PFSK-1 (cell line): ENCODE measurements around the gene ADAM19.

Experiments used
- FOXP2 ChIP-seq: optimal IDR thresholded peaks from 2 replicates; pipeline ENCODE3; 2011; ENCODE audit warnings: borderline replicate concordance, control low read depth, inconsistent platforms; ENCODE audit not compliant: insufficient read depth; ENCODE audit errors: extremely low read length, extremely low read depth
- POLR2AphosphoS5 ChIP-seq: IDR thresholded peaks from 2 replicates; pipeline ENCODE4 v1.6.1; 2012; ENCODE audit warnings: low read depth, mild to moderate bottlenecking, control low read depth, low read length, moderate library complexity
- SIN3A ChIP-seq: IDR thresholded peaks from 2 replicates; pipeline ENCODE4 v1.6.1; 2012; ENCODE audit warnings: mild to moderate bottlenecking, low read length, moderate library complexity, borderline replicate concordance; ENCODE audit not compliant: insufficient read depth
- TAF1 ChIP-seq: IDR thresholded peaks from 2 replicates; pipeline ENCODE4 v1.6.1; 2012; ENCODE audit warnings: low read length, control low read depth, borderline replicate concordance; ENCODE audit not compliant: insufficient read depth
- TF ChIP-seq, protein P1 (sequence below), 2 experiments: IDR thresholded peaks; 2 replicates each; pipeline versions ENCODE4 v1.6.1 to v1.8.0; 2011 to 2012; ENCODE audit warnings: low read depth in 2 of 2, low read length in 2 of 2, control low read depth in 1 of 2, inconsistent platforms in 1 of 2, mild to moderate bottlenecking in 1 of 2, moderate library complexity in 1 of 2; ENCODE audit not compliant: insufficient read depth in 1 of 2

Gene ADAM19

GRCh38 chr5:157463621-157464518 lies 111.7 kb downstream of the ADAM19 start:
- TF ChIP-seq POLR2AphosphoS5: no peak
- TF ChIP-seq FOXP2: no peak
- TF ChIP-seq, protein P1, sequence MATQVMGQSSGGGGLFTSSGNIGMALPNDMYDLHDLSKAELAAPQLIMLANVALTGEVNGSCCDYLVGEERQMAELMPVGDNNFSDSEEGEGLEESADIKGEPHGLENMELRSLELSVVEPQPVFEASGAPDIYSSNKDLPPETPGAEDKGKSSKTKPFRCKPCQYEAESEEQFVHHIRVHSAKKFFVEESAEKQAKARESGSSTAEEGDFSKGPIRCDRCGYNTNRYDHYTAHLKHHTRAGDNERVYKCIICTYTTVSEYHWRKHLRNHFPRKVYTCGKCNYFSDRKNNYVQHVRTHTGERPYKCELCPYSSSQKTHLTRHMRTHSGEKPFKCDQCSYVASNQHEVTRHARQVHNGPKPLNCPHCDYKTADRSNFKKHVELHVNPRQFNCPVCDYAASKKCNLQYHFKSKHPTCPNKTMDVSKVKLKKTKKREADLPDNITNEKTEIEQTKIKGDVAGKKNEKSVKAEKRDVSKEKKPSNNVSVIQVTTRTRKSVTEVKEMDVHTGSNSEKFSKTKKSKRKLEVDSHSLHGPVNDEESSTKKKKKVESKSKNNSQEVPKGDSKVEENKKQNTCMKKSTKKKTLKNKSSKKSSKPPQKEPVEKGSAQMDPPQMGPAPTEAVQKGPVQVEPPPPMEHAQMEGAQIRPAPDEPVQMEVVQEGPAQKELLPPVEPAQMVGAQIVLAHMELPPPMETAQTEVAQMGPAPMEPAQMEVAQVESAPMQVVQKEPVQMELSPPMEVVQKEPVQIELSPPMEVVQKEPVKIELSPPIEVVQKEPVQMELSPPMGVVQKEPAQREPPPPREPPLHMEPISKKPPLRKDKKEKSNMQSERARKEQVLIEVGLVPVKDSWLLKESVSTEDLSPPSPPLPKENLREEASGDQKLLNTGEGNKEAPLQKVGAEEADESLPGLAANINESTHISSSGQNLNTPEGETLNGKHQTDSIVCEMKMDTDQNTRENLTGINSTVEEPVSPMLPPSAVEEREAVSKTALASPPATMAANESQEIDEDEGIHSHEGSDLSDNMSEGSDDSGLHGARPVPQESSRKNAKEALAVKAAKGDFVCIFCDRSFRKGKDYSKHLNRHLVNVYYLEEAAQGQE (IDR thresholded peaks at IDR 0.05; ENCODE audit: insufficient read depth in 1 of 2, low read depth in 2 of 2, low read length in 2 of 2): no peak
- TF ChIP-seq TAF1: no peak
- TF ChIP-seq SIN3A: no peak

DNA sequence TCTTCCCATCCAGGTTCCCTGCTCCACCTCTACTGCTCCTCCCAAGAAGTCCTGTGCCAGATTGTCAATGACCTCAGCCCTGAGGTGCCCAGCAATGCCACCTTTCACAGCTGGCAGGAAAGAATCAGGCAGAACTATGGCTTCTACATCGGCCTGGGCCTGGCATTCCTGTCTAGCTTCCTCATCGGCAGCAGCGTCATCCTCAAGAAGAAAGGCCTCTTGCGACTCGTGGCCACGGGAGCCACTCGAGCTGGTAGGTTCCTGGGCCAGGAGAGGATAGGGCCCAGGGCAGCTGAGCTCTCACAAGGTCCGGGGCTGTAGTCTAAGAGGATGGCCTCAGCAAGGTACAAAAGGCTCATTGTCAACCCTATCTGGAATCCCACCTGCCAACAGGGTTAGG lies 112.5 kb downstream of the ADAM19 start:
- no peak for TF ChIP-seq TAF1
- TF ChIP-seq, protein P1 (IDR thresholded peaks at IDR 0.05; ENCODE audit: insufficient read depth in 1 of 2, low read depth in 2 of 2, low read length in 2 of 2): no peak
- no peak for TF ChIP-seq FOXP2
- TF ChIP-seq POLR2AphosphoS5: no peak
- no peak for TF ChIP-seq SIN3A

GRCh38 chr5:157460921-157461792 lies 114.4 kb downstream of the ADAM19 start:
- no peak for TF ChIP-seq SIN3A

DNA sequence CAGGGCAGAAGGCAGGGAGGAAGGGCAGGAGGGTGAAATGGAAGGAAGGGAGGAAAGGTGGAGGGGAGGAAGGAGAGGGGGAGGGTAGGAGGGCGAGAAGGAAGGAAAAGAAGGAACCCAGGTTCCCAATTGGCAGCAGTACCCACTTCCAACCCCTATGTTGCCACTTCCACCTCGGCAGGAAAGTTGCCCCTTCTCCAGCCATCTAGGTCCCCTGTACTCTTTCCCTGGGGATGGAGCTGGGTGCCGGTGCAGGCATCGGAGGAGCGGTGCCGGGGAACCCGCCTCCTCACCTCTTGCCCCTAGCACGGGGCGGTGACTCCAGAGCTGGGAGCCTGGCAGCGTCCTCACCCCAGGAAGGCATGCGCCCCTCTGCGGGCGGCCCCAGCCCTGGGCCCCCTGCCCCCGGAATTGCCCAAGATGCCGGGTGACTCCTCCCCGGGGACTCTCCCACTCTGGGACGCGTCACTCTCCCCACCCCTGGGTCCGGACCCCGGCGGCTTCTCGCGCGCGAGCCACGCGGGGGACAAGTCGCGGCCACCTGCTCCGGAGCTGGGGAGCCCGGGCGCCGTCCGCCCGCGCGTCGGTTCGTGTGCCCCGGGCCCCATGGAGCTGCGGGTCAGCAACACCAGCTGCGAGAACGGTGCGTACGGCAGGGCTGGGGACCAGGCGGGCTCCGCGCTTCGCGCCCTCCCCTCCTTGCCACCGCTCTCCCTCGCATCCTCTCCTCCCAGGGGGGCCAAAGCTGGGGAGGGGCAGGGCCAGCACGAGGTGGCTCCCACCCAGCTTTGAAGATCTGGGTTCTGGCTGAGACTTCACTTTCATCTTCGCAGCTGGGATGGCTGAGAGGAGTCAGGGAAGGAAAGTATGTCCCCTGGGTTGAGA lies 115.6 kb downstream of the ADAM19 start, which contains the start of gene NIPAL4:
NIPAL4 (plus strand) TSS at position 499 of the 885 bp plus-strand sequence; CDS start at position 607, 108 bp downstream.
- no peak for TF ChIP-seq TAF1
- TF ChIP-seq, protein P1 (IDR thresholded peaks at IDR 0.05; ENCODE audit: insufficient read depth in 1 of 2, low read depth in 2 of 2, low read length in 2 of 2): no peak
- no peak for TF ChIP-seq SIN3A
- no peak for TF ChIP-seq FOXP2
- TF ChIP-seq POLR2AphosphoS5: no peak

GRCh38 chr5:157458835-157459234 lies 116.7 kb downstream of the ADAM19 start:
- TF ChIP-seq, protein P1 (IDR thresholded peaks at IDR 0.05; ENCODE audit: insufficient read depth in 1 of 2, low read depth in 2 of 2, low read length in 2 of 2): no peak
- TF ChIP-seq POLR2AphosphoS5: no peak
